Measurements from ENCODE around the gene BMP8B.

DNA sequence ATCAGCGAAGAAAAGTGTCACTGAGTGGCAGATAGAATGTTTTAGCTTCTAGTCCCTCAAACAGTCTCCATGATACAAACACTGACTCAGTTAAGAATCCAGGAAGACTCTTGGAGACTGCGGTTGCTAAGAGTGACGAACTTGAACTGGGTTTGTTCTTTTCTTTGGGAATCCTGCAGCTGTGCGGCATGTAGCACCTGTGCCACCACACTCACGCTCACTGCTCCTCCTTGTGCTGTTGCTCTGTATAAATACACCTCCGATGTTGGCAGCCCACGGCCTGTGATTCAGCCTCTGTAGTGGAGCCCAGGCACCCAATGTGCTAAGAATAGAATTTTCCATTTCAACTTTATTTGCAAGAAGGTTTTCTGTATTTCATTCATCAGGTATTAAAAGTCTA, 55.5 kb downstream of the BMP8B start:
- TF ChIP-seq, protein P1, sequence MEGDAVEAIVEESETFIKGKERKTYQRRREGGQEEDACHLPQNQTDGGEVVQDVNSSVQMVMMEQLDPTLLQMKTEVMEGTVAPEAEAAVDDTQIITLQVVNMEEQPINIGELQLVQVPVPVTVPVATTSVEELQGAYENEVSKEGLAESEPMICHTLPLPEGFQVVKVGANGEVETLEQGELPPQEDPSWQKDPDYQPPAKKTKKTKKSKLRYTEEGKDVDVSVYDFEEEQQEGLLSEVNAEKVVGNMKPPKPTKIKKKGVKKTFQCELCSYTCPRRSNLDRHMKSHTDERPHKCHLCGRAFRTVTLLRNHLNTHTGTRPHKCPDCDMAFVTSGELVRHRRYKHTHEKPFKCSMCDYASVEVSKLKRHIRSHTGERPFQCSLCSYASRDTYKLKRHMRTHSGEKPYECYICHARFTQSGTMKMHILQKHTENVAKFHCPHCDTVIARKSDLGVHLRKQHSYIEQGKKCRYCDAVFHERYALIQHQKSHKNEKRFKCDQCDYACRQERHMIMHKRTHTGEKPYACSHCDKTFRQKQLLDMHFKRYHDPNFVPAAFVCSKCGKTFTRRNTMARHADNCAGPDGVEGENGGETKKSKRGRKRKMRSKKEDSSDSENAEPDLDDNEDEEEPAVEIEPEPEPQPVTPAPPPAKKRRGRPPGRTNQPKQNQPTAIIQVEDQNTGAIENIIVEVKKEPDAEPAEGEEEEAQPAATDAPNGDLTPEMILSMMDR (IDR thresholded peaks at IDR 0.05): no peak
- TF ChIP-seq POLR2A (IDR thresholded peaks at IDR 0.05): no peak
